ENCODE data around the gene TRPV2. TPM values are rescaled to one million over a fixed set of nuclear protein-coding genes. Genes with fewer than 3 reads are reported as not detected.
A peak's percentile ranks its signal among the peaks of the same experiment; 100 is the strongest.

TRPV2 gene
- total and polyA plus RNA-seq, 10 of the 15 experiments (the other 5 are each of a cell fraction or from before 2014, with no cell fraction given), result 8.9 to 94.4 (median 54.1) TPM

GRCh38 chr17:16381496-16381820 is 33.9 kb upstream of the TRPV2 start:
- Histone ChIP-seq H4K20me1 (ENCODE audit: control insufficient read depth, insufficient read depth) (peaks cover 4% of the 10 kb centered on the region), H3K27me3 (replicated peaks in 1 of 2; ENCODE audit: control insufficient read depth in 2 of 2, insufficient read depth in 2 of 2, low read length in 1 of 2) (no peaks in the 10 kb centered on the region), H3K4me3 (peak overlapping the region; percentile 76), H3K79me2 (ENCODE audit: control insufficient read depth, insufficient read depth, low read length) (peaks cover 31% of the 10 kb centered on the region), H3K9me3 (replicated peaks; ENCODE audit: control insufficient read depth, insufficient read depth, low read length) (no peaks in the 10 kb centered on the region; the same call in 2 of the 3 replicates), H3K4me2 (ENCODE audit: control insufficient read depth, insufficient read depth) (peak overlapping the region; percentile 83), H3K4me1 (ENCODE audit: control insufficient read depth, insufficient read depth, low read length) (peaks cover 16% of the 10 kb centered on the region), H2AFZ (ENCODE audit: control insufficient read depth, low read depth, low read length) (no peak overlapping the region), H3K9ac (ENCODE audit: control insufficient read depth, insufficient read depth, low read length) (peak overlapping the region; percentile 85), H3K36me3 (ENCODE audit: control insufficient read depth in 2 of 2, insufficient read depth in 2 of 2, low read length in 1 of 2) (peaks cover 4 to 11% of the 10 kb centered on the region in 2 experiments), H3K27ac (ENCODE audit: control insufficient read depth, insufficient read depth) (peak overlapping the region; percentile 100)
- ATAC-seq (peak; percentile 5), DNase-seq (ENCODE audit: low read depth, low spot score) (no peak), FAIRE-seq (no peak)
- in situ Hi-C loops (cut with MboI) (loop anchor here (5.0 kb wide), 1 partner anchor 36 kb away; the partner anchor contains the start of gene TRPV2), intact Hi-C loops (cut with micrococcal nuclease; ENCODE audit: unreplicated experiment) (loop anchor here (2.0 kb wide), 1 partner anchor 57 kb away; no protein-coding TSS in a partner anchor)
- WGBS (ENCODE audit: insufficient coverage, insufficient replicate concordance, low lambda C conversion rate, missing lambda C conversion rate), result 1% methylated on average over 14 of the region's 14 CpGs
- ChIA-PET CTCF (interaction anchor here (1.0 to 4.5 kb wide), 5 partner anchors 18 to 71 kb away, joined by 3 to 53 read pairs (median 4); partner anchors contain the start of gene TRPV2), POLR2A (interaction anchor here (1.0 to 3.2 kb wide), 10 partner anchors 17 to 154 kb away, joined by 3 to 37 read pairs (median 8); partner anchors contain the start of gene TRPV2), SMC1A (ENCODE audit: uncharacterized antibody, unreplicated experiment) (interaction anchor here (1.0 to 3.0 kb wide), 6 partner anchors 18 to 60 kb away, joined by 3 to 25 read pairs (median 5); partner anchors contain the start of gene TRPV2), RAD21 (ENCODE audit: unreplicated experiment) (interaction anchor here (0.9 to 2.3 kb wide), 6 partner anchors 18 to 93 kb away, joined by 3 to 18 read pairs (median 5); partner anchors contain the start of gene TRPV2)
- BruUV-seq (replicated peaks), result no TSS peak
- TF ChIP-seq, protein P1, sequence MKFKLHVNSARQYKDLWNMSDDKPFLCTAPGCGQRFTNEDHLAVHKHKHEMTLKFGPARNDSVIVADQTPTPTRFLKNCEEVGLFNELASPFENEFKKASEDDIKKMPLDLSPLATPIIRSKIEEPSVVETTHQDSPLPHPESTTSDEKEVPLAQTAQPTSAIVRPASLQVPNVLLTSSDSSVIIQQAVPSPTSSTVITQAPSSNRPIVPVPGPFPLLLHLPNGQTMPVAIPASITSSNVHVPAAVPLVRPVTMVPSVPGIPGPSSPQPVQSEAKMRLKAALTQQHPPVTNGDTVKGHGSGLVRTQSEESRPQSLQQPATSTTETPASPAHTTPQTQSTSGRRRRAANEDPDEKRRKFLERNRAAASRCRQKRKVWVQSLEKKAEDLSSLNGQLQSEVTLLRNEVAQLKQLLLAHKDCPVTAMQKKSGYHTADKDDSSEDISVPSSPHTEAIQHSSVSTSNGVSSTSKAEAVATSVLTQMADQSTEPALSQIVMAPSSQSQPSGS (IDR thresholded peaks at IDR 0.05; ENCODE audit: low read length), result 0 out of 2 replicates have a peak, but pooled peaks have one; percentile 32
- TF ChIP-seq PAX8 (IDR thresholded peaks at IDR 0.05) (0 out of 2 replicates have a peak, but pooled peaks have one; percentile 49), ZBTB11 (CRISPR knock-in tag; IDR thresholded peaks at IDR 0.05) (peak; percentile 14; the same call in 1 of the 2 replicates), LARP7 (IDR thresholded peaks at IDR 0.05) (no peak), TCF12 (IDR thresholded peaks at IDR 0.05; ENCODE audit: low read depth, low read length) (no peak), RUNX3 (IDR thresholded peaks at IDR 0.05; ENCODE audit: low read length) (peak; percentile 30; the same call in 1 of the 2 replicates), DPF2 (IDR thresholded peaks at IDR 0.05) (no peak; the same call in 1 of the 2 replicates), KDM1A (IDR thresholded peaks at IDR 0.05; ENCODE audit: borderline replicate concordance) (no peak), YY1 (IDR thresholded peaks at IDR 0.05; ENCODE audit: low read depth, low read length) (no peak), ZNF207 (IDR thresholded peaks at IDR 0.05; ENCODE audit: borderline replicate concordance) (no peak), GABPA (IDR thresholded peaks at IDR 0.05; ENCODE audit: low read depth) (no peak), CREM (IDR thresholded peaks at IDR 0.05; ENCODE audit: low read depth) (no peak)
- TF ChIP-seq, protein P2, sequence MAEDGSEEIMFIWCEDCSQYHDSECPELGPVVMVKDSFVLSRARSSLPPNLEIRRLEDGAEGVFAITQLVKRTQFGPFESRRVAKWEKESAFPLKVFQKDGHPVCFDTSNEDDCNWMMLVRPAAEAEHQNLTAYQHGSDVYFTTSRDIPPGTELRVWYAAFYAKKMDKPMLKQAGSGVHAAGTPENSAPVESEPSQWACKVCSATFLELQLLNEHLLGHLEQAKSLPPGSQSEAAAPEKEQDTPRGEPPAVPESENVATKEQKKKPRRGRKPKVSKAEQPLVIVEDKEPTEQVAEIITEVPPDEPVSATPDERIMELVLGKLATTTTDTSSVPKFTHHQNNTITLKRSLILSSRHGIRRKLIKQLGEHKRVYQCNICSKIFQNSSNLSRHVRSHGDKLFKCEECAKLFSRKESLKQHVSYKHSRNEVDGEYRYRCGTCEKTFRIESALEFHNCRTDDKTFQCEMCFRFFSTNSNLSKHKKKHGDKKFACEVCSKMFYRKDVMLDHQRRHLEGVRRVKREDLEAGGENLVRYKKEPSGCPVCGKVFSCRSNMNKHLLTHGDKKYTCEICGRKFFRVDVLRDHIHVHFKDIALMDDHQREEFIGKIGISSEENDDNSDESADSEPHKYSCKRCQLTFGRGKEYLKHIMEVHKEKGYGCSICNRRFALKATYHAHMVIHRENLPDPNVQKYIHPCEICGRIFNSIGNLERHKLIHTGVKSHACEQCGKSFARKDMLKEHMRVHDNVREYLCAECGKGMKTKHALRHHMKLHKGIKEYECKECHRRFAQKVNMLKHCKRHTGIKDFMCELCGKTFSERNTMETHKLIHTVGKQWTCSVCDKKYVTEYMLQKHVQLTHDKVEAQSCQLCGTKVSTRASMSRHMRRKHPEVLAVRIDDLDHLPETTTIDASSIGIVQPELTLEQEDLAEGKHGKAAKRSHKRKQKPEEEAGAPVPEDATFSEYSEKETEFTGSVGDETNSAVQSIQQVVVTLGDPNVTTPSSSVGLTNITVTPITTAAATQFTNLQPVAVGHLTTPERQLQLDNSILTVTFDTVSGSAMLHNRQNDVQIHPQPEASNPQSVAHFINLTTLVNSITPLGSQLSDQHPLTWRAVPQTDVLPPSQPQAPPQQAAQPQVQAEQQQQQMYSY (CRISPR knock-in tag; IDR thresholded peaks at IDR 0.05), result no peak

Measured in GM12878 (cell line).